CD4-positive, alpha-beta T cell treated with Interleukin-6 for 4 hours (primary cell): ENCODE data around the gene NAT9.

Source experiments
- DNase-seq: peaks from one replicate; pipeline ENCODE4 v3.0.0-alpha.2; 2020; ENCODE audit warnings: mixed read lengths

Gene NAT9

DNA sequence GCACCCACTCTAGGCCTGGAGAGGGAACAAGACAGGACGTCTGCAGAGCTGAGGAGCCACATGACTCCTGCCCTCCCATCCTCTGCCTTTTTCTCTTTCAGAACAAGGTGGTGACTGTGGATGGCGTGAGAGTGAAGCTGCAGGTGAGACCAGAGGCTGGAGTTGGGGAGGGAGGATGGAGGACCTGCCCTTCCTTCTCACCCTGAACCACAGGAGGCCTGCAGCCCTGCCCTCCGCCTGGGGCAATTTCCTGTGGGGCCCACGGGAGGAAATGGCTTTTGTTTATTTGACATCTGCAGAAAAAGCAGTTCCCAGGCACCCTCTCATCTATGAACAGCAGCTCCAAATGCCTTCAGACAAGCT is 34.0 kb downstream of the NAT9 start:
- peak; percentile 77 for DNase-seq

DNA sequence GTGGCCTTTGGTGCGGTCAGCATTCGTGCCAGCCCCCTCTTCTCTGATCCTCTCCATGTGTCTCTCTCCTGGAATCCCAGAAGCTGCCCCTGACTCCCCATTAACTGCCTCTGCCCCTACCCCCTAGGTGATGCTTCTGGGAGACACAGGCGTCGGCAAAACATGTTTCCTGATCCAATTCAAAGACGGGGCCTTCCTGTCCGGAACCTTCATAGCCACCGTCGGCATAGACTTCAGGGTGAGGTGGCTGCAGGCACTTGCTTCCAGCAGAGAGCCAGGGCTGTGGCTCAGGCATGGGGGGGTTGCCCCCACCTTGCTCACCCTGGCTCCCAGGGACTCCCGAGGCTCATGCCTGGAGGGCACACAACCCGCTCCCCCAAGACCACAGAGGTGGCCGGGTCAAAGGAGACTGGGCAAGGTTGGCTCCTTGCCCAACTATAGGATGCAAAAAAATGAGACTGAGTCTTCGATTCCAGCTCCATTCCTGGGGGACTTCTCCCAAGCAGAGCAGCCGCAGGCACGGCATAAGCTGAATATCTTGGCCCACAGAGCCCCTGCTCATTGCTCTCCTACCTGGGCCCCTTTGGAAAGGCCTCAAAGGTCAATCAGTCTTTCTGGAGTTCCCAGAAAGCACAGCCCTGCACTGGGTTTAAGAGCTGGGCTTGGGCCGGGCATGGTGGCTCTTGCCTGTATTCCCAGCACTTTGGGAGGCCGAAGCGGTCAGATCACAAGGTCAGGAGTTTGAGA is 35.3 kb downstream of the NAT9 start:
- DNase-seq, result no peak

DNA sequence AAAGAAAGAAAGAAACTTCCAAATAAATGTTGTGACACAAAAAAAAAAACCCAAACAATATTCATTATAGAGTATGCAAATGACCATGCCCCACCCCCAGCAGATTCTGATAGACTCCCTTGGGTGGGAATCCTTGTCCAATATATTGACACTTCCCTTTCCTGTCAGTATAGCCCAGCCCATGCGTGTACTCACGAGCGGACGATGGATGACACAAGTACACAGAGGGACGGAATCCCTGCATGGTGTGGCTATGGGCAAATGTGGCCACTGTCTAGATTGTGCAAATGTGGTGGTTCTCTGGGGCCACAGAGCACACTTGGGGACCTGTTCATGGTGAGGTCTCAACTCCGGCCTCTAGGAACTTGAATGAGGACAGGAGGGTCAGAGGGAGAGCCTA is 36.0 kb downstream of the NAT9 start:
- DNase-seq, result no peak

DNA sequence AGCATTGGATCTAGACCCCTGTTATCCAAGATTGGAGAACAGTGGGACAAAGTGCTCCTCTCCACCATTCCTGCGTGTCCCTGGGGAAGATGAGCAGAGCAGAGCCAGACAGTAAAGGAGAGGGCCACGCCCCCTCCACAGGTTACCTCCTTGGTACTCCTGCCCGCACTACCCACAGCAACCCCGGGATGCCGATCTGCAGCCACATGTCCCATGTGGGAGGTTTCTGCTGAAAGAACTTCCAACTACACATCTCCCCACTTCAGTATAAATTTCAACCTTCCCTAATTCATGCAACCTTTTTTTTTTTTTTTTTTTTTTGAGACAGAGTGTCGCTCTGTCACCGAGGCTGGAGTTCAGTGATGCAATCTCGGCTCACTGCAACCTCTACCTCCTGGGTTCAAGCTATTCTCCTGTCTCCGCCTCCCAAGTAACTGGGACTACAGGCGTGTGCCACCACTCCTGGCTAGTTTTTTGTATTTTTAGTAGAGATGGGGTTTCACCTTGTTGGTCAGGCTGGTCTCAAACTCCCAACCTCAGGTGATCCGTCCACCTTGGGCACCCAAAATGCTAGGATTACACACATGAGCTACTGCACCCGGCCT is 36.8 kb downstream of the NAT9 start:
- peak; percentile 58 for DNase-seq

DNA sequence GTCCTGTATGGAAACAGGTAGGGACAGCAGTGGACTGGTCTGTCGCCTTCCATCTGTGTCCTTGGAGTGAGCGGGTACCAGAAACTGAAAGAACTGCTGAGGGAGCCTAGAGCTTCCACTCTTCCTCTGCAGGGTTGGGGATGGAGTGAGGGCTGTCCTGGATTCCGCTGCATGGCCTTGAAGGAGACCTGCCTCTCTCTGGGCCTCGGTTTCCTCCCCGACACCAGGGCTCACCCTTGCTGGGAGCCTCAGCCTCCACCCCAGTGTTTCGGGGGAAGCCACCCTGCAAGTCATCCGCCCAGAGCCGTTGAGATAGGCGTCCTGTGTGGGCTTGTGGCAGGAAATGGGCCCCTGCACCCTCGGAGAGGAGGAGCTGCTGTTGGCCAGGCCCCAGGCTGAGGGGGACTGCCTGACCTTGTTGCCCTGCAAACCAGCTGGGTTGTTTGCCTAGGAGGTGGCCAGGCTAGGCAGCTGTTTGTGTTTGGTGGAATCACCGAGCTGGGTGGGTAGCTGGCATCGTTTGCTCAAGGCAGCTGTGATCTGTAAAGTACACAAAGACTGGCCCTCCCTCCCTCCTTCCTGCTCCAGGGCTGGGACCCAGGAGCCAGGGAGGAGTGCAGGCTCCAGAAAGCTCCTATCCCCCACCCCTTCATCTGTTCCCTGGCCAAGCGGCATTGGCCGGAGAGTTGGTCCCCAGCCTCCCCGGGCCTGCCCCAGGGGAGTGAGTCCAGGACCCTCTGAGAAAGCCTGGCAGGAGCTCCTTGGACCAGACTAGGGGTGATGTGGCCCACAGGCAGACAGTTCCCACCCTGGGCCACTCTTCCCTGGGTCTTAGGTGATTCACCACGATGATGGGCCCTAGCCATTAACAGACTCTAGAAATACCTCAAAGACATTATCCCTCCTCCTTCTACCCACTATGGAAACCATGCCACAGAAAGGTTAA is 37.8 kb downstream of the NAT9 start:
- DNase-seq, result peak; percentile 84

DNA sequence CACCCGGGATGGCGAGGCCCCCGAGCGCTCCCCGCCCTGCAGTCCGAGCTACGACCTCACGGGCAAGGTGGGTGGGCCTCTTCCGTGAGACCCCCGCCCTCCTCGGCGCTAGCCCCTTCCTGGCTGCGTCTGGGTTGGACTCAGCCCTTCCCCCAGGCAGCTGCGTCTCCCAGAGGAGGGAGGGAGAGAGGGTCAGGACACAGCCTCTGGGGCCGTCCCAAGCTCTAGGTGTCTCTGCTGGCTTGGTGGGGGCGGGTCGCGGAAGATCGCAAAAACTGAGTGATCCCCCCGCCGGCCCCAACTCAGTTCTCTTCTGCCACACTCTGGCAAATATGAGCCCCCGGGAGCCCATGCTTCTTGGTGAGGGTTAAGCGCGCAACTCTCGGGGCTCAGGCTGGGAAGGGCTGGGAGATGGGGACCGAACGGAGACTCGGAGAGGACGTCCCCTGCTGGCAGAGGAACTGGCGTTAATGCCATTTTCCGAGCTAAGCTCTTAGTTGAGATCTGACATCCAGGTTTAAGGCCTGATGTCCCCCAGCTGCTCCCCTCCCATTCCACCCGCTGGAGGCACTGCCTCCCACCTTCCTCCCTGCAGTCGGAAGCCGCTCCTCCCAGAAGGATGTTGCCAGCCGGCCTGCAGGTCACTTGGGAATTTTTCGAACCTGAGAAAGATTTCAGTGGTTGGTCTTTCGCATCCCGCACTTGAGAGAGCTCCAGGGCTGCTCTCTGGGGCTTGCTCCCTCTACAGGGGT is 38.7 kb downstream of the NAT9 start:
- DNase-seq, result peak; percentile 58

DNA sequence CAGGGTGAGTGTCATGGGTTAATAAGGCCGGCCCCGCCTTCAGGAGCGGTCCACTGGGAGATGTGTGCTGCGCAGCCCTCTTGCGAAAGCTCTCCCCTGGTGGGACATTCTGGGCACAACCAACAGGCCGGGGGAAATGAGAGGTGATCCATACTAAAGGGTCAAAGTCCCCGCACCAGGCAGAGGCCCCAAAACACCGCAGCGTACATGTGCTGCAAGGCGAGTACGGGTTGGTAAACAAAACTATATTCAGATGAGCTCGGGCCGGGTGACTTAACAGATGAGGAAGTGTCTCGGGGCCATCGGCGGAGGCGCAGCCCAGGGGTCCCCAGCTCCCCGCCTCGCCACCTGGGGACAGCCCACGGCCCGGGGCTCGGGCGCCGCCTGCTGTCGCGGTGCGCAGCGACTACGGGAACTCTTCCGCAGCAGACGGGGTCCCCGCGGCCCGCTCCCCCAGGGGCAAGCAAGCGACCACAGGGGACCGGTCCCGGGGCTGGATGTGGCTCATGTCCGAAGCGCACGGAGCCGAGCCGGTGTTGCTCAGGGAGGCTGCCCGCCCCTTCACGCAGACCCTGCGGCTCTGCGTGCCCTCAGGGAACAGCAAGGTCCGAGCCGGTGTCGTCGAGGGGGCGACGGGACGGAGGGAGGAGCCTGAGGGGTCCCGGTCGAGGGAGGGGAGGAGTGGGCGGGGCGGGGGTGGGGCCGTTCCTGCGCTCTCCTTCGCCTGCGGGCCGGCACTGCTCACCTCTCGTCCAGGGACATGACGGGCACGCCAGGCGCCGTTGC is 39.4 kb downstream of the NAT9 start, which contains the start of gene RAB37:
Gene RAB37 (plus strand): TSS at position 744 of the 786 bp plus-strand sequence. CDS start 17 bp downstream, at position 761.
- peak; percentile 64 for DNase-seq

DNA sequence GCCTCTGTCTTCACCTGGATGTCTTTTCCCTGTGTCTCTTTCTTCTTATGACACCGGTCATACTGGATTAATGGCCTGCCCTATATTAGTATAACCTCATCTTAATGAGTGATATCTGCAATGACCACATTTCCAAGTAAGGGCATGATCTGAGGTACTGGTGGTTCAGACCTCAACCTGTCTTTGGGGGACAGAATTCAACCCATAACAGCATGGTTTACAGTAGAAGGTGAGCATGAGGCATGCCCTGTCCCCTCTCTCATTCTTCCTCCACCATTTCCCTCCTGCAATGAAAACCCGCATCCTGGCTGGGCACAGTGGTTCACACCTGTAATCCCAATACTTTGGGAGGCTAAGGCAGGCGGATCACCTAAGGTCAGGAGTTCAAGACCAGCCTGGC is 41.9 kb downstream of the NAT9 start:
- DNase-seq, result no peak

DNA sequence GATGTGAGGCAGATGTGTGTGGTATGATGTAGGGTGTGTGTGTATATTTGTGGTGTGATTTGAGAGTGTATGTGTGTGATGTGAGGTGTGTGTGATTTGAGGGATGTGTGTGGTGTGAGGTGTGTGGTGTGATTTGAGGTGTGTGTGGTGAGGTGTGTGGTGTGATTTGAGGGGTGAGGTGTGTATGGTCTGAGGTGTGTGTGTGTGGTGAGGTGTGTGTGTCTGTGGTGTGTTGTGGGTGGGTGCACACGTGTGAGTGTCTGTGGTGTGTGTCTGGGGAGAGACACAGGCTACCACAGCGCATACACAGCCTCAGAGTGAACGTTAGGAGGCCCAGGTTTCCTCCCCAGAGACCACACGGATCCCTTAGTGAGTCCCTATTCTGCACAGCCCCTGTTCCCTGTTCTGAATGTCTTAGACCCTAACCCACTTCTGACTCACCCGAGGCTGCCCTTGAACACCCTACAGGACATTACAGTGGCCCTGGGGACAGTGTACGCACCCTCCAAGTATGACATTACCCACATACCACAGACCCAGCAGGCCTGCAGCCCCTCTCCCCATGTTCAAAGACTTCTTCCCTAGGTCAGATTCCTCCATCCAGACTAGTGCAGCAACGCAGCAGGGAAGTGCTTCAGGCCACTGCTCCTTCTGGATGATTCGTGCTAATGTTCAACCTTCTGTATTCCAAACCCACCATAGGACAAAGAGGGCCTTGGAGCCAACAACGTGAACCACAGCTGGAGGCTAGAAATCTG is 42.6 kb downstream of the NAT9 start:
- DNase-seq, result no peak

DNA sequence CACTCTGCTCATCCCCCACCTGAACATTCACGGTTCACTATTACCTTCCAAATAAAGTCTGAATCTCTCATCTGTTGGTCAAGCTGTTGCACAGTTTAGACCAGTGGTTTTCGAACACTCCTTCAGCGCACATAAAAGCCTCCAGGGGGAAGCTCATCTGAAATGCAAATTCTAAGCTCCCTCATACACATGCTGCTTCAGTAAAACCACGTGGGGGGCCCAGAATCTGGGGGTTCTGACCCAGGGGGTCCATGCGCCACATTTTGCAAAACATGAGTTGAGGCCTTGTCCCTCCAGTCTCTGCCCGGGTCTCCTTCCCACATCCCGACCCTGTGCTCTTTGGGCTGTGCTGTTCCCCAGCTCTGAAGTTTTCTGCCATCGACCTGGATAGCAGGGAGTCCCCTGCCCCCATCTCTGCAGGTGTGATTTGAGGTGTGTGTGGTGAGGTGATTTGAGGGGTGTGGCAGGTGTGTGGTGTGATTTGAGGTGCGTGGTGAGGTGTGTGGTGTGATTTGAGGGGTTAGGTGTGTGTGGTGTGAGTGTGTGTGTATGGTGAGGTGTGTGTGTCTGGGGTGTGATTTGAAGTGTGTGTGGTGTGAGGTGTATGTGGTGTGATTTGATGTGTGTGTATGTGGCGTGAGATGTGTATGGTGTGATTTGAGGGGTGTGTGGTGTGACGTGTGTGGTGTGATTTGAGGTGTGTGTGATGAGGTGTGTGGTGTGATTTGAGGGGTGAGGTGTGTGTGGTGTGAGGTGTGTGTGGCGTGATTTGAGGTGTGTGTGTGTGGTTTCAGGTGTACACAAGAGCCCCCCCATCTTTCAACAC is 43.9 kb downstream of the NAT9 start:
- no peak for DNase-seq

DNA sequence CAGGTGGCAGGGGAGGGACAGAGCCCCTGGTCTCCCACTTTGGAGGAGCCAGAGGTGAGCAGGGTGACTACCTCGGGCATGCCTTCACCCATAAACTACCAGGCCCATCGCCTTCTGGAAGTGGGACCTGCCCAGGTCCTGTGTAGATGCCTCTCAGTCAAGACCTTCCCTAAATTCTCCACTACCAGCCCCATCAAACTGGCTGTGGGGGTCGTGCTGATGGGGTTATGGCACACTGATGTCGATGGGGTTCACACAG is 44.9 kb downstream of the NAT9 start:
- no peak for DNase-seq

DNA sequence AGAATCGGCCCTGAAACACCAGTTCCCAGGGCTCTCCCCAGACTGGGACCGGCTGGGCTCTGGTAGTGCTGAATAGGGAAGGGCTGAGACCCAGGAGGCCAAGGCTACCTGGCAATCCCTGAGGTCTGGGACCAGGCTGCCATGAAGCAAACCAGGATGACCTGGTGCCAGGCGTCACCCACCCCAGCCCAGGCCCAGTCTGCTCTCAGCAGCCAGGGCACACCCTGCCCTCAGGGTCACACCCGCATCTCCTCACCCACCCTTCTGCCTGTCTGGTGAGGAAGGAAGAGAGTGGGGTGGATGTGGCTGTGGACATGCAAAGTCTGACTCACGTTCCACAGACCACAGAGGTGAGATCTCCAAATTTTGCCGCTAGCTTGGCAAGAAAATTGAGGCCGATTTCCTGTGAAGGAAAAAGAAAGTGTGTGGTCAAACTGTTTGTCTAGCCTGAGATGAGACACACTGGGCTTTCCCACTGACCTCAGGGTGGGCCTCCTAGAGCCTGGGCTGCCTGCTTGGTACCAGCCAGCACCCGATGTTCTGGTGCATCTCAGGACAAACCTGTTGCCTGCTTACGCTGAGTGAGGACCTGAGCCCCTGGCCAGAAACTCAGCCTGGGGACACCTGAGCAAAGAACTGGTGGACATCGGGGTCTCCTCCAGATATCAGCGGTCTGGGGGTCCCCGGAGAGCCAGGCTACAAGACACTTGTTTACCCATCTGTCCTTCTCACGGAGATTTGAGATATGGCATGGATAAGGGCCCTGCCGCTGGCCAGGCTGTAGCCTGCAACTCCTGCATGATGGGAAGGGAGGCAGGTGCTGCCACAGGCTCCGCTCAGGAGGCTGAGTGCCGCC is 45.4 kb downstream of the NAT9 start:
- peak; percentile 61 for DNase-seq

DNA sequence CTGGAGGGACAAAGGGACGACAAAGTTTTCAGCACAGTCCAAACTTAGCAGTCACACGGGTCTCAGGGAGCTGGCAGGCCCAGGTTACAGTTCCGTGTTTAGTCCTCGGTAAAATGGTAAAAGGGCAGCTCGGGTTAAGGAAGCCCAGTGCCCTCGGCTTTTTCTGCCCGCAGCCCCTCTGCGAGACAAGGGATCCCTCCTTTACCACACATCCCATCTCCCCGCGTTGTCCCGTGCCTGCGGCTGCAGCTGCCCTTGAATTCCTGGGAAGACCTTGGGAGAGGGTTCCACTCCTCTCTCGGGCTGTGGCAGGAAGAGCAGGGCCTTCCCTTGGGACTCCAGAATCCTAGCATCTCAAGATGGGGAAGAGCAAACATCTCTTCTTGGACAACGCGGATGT is 46.3 kb downstream of the NAT9 start:
- DNase-seq, result no peak

DNA sequence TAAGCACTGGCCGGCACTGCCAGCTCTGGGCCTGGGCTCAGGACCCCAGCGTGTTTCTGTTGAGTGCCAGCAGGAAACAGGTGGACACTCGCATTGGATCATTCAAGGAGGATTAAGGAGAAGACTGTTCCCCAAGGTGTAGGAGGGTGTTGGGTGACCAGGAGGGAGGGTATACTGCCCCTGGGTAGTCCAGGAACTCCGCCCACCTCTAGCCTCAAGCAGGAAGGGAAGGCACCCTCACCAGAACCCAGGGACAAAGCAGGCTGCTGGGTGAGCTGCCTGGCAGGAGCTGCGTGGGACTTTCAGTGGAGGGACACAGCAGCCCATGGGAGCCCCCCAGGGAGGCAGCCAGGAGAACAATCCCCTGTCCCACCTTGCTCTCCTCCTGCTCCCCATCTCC is 46.8 kb downstream of the NAT9 start:
- no peak for DNase-seq

DNA sequence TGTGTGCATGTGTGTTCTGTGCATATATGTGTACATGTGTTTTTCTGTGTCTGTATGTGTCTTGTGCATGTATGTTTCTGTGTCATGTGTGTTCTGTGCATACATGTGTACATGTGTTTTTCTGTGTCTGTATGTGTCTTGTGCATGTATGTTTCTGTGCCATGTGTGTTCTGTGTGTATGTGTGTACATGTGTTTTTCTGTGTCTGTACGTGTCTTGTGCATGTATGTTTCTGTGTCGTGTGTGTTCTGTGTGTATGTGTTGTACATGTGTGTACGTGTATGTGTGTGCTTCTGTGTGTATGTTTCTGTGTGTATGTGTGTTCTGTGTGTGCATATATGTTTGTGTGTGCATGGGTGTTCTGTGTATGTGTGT is 47.5 kb downstream of the NAT9 start:
- DNase-seq, result no peak

DNA sequence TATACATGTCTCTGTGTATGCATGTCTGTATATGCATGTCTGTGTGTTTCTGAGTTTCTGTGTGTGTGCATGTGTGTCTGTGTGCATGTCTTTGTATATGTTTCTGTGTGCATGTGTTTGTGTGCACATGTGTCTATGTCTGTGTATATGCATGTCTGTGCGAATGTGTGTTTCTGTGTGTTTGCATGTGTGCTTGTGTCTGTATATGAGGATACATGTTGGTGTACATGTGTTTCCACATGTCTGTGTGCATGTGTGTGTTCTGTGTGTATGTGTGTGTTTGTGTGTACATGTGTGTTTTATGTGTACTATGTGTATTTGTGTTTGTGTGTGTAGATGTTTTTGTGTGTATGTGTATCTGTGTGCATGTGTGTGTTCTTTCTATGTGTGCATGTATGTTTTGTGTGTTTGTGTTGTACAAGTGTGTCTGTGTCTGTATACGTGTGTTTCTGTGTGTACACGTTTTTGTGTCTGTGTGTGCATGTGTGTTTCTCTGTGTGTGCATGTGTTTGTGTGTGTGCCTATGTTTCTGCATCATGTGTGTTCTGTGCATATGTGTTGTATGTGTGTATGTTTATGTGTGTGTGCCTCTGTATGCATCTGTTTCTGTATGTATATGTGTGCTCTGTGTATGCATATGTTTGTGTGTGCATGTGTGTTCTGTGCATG is 48.0 kb downstream of the NAT9 start:
- no peak for DNase-seq

DNA sequence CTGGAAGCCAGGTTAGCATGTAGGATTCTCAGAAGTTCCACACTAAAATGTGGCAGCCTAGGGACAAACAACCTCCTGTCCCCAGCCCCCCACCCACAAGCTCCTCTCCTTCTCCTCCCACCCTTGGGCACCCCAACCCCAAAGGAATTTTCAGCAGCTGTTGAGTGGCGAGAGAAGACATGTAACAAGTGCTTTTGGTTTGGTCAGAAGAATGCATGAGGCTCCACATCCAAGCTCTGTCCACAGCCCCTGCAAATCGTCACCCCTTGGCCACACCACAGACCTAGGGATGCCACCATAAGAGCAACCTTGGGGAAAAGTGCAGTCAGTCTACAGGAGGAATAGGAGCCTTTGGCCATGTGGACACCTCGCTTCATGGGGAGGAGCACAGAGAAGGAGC is 51.0 kb downstream of the NAT9 start:
- no peak for DNase-seq

DNA sequence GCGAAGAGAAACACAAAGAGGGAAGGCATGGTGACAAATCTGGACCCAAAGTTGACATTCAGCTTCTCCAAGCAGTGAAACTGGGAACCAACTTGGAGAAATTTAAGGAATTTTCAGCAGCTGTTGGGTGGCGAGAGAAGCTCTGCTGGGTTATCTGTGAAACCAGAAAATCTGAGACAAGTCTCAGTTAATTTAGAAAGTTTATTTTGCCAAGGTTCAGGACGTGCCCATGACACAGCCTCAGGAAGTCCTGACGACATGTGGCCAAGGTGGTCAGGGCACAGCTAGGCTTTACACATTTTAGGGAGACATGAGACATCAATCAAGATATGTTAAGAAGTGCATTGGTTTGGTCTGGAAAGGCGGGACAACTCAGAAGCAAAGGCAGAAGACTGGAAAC is 52.3 kb downstream of the NAT9 start:
- no peak for DNase-seq

DNA sequence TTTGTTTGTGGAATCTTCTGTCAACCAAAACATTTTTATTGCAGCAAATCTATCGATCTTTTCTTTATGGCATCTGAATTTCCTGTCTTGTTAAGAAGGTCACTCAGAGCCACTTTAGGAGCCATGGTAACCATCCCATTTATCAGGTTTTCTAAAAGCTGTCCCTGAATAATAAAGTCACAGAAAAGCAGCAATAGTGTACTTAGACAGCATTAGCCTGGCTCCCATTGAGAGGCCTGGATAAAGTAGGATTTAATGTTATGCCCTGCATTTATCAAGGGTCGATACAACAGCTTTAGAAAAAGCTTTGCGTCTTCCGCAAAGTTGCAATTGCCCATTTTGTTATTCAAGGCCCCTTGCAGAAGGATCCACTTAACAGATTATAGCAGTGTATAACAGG is 53.4 kb downstream of the NAT9 start:
- DNase-seq, result no peak
